ENCODE results near the gene KNOP1.

The KNOP1 gene

DNA sequence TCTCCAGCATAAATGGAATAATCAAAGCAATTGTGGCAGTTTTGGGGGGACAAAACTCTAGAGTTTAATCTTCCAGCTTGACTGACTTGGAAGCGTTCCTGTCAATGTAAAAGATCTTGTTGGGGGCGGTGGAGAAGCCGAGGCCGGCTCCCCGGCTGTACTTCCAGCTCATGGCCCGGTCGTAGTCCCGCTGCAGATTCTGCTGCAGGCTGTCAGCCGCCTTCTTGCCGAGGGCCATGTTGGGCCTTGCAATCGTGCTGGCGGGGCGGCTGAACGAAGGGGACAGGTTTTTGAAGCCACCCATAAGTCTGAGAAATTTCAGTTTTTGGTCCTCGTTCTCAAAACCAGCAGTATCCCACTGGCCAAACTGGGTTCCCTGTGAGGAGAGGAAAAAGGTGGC lies 11.2 kb downstream of the KNOP1 start:
- DNase-seq = no peak

DNA sequence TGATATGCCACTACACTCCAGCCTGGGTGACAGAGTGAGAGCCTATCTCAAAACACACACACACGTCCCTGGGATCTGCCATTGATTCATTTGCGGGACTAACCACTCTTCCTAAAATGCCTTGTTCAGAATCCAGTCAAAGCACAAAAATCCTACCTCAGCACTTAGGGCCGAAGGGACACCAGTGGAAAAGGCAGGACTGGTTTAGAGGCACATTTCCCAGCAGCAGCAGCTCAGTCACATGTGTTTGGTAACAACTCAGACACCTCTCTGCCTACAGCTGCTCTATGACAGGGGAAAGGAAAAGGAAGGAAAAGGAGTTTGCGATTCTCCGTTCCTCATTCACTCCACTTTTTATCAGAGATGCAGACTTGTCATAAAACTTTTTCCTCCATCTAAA lies 12.2 kb downstream of the KNOP1 start:
- no peak for DNase-seq

DNA sequence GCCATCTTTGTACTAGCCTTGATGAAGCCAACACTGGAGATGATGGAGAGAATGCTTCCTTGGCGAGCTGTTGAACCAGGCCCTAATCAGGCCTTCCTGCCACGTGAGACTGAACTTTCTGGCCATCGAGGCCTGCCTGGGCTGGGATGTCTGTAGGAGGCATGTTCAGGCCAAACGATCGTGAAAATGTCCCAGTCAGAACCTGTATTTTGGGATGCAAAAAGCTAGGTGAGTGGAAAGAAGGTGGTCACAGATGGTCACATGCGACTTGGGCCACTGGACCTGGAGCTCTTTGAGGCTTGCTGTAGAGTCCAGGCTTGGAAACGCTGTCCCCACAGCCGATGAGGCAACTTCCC lies 12.9 kb downstream of the KNOP1 start:
- no peak for DNase-seq

DNA sequence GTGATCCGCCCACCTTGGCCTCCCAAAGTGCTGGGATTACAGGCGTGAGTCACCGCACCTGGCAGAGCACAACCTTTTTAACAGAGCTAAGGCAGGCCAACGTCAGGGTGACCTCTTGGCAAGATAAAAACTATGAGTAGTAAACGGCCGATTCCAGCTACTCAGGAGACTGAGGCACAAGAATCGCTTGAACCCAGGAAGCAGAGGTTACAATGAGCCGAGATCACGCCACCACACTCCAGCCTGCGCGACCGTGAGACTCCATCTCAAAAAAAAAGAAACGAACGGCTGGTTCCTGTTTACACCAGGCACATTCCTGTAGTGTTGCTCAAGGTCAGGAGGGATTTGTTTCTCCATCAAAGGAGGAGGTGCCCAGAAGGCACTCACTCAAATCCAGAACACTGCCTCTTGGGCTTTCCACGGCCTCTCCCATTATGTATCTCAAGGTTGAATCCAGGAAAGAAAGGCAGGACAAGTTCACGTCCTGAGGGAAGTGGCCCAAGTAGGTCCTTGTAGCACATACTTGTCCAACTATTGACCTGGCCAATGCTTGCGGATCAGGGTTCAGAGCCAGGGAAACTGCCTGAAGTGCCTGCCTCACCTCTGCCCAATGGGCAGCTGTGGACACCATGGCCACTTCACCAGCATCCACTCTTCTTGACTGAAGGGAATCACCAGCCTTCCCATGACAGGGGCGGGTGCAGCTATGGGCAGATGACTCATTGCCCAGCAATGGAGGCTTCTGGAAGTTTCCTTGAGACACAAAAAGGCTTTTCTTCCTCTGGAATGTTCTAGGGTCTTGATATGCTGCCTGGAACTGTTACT lies 13.5 kb downstream of the KNOP1 start:
- DNase-seq = no peak

DNA sequence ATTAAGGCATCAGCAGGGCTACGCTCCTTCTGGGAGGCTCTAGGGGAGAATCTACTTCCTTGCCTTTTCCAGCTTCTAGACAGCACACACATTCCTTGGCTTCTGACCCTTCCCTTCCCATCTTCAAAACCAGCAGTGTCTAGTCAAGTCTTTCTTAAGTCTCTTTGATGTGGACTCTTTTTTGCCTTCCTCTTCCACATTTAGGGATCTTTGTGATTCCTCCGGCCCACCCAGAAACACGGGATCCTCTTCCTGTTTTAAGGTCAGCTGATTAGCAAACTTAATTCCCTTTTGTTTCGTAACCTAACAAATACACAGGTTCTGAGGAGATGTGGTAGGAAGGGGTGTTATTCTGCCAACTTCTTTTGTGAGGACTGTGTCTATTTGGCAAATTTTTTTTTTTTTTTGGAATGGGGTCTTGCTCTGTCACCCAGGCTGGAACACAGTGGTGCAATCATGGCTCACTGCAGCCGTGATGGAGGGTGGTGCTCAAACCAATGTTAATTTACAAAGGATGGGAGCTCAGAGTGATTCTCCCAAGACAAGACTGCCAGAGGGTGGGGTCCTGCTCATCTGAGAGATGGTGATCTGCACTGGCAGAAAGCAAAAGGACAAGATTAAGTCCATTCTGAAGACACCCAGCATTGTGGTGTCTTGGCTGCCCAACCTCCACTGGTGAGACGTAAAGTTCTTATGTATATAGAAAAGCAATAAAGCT lies 14.7 kb downstream of the KNOP1 start:
- no peak for DNase-seq

DNA sequence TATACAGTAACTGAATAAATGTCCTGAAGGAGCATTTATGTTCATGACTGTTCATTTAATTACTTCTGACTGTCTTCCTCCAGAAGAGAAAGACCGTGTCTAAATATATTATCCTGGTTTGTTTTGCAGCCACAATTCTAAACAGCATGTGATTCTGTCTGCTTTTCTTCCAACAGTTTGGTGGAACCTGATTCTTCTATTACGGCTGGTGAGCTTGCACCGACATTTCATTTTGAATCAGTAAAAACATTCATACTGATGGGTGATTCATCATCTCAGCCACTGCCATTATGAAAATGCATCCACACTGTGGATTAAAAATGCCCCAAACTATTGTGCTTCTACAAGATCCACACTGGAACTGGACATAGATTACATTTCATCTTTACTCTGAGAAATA lies 16.9 kb downstream of the KNOP1 start:
- DNase-seq = no peak

DNA sequence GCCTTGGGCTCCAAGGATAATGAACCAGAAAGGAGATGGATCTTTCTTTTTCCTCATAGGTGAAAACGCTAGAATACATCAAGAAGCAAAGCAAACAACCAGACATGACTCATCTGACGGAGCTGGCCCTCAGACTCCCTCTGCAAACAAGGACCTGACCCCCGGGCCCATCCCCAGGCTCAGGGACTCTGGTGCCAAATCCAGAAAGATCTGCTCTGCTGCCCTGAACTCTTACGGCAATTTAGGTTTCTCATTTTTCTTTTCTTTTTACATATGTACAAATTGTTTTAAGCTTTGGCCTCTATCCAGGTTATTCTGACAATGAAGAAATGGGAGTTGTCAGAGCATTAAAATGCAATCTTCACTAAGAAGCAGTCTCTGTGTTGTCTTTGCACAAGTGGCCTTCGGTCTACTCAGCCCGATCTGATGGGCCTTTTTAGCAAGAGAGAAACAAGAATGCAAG lies 17.7 kb downstream of the KNOP1 start:
- DNase-seq = no peak

DNA sequence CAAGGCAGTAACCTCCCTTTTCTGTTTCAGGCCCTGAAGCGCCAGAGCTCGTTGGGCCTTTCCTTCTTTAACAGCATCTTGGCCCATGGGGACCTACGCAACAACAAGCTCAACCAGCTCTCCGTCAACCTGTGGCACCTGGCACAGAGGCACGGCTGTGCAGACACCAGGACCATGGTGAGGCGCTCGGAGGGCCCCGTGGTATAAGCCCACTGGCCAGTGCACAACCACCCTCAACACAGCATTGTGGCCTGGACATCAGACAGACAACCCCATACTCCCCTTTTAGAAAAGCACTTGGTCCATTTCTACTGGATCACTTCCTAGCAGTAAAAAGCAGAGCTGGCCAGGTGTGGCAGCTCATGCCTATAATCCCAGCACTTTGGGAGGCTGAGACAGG lies 18.6 kb downstream of the KNOP1 start:
- DNase-seq = no peak

DNA sequence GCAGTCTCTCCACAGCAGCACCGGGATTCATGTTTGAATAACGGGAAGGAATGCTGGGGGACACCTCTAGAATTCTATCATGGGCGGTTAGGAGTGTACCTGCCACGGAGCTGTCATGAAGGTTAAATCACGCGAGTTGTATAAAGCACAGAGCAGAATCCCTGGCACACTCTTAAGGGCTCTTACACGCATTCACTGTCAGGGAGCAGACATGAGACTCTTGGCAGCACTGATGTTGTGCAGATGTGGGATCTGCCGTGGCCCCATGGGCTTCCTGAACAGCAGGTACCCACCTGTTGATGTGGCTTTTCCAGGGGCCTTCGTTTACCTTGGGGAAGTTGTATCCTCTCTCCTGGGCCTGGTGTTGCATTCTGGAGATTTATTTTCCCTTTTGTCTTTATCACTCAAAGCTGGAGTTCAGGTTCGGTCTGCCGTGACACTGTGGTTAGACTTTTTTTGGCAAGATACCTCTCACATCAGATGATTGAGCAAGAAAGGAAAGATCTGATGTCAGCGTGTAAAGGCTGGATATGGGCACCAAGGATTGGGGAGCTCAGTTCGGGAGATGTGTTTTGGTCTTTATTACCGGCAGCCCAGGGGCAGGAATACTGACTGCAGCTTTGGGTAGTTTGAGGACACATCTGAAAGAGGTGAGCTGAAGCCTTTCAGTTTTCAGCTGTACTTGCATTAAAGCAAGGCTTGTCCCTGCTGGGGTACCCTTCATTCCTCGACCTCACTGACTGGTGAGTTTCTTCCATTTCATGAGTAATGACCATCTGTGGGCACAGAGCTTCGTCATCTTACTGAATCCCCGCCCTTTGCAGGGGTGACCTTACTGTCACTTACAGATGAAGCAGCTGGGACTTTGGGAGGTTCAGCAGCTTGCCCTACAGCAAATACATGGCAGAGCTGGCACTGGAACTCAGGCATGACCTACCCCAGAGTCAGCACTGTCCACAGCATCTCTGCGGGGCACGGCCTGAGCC lies 19.3 kb downstream of the KNOP1 start:
- no peak for DNase-seq

DNA sequence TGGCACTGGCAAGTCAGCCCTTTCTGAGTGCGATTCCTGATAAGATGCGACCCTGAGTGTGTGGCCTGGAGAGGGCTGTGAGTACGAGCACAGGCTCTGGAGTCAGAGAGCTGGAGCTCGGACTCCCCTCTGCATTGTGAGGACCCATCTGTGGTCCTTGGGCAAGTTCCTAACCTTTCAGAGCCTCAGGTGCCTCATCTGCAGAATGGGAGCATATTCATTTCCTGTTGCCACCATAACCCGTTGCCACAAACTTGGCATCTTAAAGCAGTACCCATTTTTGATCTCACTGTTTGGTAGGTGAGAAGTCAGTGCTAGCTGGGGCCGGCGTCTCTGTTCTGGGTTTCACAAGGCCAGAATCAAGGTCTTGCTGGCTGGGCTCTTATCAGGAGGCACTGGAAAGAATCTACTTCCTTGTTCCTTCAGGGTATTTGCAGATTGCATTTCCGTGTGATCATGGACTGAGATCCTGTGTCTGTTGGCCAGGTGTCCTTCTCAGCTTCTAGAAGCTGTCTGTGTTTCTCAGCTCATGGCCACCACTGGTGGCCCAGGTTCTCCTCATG lies 20.2 kb downstream of the KNOP1 start:
- no peak for DNase-seq

DNA sequence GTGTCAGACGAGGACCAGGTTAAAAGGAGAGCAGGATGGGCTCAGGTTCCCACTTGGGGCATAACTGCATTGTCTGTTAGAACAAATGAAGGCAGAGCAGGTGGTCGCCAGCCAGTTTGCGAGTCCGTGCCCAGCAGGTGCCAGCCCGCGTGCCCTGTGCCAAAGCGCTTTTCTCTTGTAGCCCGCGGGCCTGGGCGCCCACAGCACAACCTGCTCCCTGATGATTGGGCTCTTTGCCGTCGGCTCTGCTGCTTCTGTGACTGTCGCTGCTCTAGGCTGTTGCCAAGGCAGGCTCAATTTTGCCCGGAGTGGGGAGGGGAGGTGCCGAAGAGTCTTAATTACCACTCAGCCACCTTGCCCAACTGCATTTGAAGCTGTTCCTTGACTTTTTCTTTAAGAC lies 21.1 kb downstream of the KNOP1 start:
- peak; percentile 18 for DNase-seq

DNA sequence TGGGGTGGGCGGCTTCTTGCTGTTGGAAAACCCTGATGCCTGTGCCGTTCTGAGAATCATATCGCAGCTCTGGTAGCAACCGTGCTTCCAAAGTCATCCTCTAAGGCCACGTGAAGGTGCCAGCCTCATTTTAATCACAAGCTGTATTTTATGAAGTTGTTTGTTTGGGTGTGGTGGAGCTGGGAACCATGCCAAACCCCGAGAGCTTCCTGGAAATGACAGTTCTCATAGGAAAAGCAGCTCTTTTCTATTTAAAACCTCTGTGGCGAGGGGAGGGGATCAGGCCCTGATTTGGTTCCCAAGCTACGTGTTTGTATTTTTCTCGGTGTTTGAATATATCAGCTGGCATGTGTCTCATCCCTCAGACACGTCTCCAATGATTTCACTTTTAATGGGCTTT lies 21.7 kb downstream of the KNOP1 start:
- DNase-seq = peak; percentile 40

DNA sequence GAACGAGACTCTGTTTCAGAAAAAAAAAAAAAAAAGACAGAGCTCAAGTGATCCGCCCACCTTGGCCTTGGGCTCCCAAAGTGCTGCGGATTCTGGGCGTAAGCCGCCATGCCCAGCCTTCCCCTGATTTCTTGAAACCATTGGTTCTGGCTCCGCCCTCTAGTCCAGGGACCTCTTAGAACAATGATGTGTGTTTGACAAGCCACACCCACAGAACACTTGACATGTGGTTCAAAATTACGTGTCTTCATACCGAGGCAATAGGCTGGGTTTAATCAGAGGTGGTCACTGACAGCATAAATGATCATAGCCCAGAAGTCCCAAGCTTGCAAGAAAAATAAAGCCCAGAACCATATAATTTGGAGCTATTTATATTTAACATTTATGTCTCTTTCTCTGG lies 23.0 kb downstream of the KNOP1 start:
- DNase-seq = no peak

DNA sequence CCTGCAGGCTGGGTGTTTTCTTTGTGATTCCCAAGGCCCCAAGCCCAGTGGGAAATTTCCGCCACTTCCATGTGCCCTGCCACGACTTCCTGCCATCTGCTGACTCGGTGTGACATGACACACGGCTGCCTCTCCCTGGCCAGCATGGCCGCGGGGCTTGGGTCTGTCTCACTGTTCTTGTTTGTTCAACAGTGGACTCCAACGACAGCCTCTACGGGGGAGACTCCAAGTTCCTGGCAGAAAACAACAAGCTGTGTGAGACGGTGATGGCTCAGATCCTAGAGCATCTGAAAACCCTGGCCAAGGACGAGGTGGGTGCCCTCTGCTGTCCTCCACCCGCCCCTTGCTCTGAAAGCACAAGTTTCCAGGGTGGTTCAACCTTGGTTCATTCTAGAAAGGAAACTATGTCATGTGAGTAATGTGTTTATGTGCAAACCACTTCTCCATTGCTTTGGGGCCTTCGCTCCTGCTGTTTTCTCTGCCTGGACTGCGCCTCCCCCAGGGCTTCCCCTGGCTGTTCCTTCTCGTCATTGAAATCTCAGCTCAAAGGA lies 26.8 kb downstream of the KNOP1 start:
- DNase-seq = no peak

DNA sequence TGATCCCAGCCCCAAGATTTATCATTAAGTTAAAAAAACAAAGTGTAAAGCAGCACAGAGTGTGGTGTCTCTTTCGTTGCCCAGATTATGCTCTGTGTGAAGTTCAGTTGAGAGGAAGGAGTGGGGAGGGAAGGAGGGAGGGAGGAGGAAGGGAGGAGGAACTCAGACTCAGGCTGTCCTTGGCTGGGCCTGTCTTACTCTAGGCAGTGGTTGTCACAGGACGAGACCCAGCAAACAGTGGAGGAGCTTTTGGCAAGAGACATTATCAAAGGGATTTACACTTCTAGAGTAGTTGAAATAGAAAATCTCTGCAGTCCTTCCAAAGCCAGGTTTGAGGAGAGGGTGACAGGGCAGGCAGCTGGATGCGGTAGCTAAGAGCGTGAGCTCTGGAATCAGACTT lies 27.8 kb downstream of the KNOP1 start:
- DNase-seq = no peak

DNA sequence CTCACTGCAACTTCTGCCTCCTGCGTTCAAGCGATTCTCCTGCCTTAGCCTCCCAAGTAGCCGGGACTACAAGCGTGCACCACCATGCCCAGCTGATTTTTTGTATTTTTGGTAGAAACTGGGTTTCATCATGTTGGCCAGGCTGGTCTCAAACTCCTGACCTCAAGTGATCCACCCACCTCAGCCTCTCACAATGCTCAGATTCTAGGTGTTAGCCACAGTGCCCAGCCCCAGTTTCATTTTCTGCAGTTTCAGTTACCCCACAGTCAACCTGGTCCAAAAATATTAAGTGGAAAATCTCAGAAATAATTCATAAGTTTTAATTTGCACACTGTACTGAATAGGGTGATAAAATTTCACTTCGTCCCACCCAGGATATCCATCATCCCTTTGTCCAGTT lies 28.7 kb downstream of the KNOP1 start:
- DNase-seq = no peak

DNA sequence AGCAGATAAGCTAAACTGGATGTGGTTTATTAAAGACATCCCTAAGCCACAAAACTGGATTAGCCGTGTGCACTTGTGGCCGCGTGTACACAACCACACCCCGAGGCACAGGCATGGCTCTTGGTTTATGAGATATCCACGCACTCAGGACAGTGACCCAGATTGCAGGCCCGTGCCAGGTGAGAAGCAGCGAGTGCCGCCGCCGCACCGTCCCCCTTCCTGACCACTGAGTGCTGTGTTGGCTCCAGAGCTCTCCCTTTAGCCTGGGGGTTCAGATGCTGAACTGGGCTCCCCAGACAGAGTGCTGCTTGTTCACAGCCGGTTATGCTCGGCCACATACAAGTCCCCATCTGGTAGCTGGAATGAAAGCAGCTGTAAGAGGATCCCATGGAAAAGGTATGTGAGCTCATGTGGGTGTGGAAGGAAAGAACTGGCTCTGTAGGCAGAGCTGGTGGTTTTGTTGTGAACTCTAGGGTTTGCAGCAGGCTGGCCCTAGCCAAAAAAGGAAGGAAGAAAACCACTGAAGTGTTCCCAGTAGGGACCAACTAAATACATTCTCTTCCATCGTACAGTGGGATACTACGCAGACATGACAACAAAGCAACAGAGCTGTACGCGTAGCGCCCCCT lies 29.5 kb downstream of the KNOP1 start:
- no peak for DNase-seq

DNA sequence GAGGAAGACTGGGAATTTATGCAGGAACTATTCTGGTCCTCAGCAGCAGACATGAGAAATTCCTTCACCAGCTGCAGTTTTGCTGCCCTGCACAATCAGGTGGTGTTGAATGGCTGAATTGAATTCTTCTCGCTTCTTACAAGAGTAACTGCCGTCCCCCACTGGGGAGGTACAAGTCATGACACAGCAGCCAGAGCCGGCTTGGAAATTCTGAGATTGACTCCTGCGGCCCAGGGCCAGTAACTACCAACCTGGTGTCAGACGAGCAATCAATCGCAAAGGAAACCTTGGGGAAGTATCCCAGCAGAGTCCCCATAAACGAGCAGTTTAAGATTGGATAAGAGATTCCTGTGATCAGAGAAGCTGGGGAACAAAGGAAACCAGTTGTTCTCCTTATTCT lies 30.7 kb downstream of the KNOP1 start:
- no peak for DNase-seq

DNA sequence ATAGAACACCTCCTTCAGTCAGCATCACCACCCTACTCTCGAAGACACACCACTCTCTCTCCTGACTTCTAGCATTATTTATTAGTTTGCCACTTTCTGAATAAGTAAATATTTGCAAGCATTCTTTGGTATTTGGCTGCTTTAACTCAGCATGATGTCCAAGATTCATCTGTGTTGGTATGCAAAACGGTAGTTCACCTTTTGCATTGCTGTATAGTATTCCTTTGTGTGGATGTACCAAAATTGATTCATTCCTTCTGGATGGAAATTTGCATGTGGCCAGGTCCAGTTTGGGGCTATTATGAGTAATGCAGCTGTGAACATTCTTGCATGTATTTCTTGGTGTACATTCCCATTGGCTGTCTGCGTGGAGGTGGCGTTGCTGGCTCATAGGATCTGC lies 32.9 kb downstream of the KNOP1 start:
- no peak for DNase-seq

DNA sequence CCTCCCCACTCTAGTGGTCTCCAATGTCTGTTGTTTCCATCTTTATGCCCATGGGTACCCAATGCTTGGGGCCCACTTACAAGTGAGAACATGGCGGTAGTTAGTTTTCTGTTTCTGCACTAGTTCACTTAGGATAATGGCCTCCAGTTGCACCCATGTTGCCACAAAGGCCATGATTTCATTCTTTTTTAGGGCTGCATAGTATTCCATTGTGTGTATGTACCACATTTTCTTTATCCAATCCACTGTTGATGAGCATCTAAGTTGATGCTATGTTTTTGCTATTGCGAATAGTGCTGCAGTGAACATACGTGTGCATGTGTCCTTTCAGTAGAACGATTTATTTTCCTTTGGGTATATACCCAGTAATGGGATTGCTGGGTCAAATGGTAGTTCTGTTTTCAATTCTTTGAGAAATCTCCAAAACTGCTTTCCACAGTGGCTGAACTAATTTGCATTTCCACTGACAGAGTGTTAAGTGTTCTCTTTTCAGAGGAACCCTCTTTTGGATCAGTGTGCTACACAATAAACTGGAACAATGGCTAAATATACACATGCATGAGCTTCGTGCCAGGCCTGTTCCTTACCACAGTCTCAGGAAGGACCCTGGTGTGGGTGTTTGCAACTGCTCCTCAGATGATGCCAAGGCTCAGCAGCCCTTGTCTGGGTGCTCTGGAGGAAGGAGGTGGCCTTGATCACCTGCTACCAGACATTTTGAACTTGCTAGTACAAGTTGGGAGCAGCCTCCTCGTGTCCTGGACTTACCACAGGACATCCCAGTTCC lies 34.4 kb downstream of the KNOP1 start:
- DNase-seq = no peak

DNA sequence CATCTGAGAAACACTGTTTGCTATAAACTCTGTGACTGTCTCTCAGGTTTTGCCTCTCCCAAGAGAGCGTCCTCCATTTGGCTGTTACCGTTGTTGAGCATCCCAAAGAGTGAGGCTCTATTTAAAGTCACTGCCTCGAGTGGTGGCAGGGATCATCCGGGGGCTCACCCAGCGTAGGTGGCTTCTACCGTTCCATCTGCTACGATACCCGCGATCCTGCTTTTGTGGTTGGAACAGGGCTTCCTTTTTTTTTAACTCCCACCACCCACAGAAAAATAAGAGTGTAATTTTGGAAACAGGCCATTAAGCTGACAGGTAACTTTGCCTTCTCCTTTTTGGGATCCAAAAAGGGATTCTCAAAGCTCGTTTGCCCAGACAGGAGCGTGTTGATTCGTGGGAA lies 36.4 kb downstream of the KNOP1 start:
- no peak for DNase-seq
